HTR-8/SVneo (cell line): ENCODE results near the gene MAP4K4.

Source experiments
- DNase-seq: peaks from one replicate; pipeline ENCODE4 v3.0.0; 2011; ENCODE audit warnings: low spot score, mixed read lengths; ENCODE audit not compliant: insufficient read length
- FAIRE-seq: peaks from 2 replicates; lab custom pipeline; 2011; peaks lifted over from hg19 to GRCh38; lab: Jason Lieb, UNC

Gene MAP4K4

DNA sequence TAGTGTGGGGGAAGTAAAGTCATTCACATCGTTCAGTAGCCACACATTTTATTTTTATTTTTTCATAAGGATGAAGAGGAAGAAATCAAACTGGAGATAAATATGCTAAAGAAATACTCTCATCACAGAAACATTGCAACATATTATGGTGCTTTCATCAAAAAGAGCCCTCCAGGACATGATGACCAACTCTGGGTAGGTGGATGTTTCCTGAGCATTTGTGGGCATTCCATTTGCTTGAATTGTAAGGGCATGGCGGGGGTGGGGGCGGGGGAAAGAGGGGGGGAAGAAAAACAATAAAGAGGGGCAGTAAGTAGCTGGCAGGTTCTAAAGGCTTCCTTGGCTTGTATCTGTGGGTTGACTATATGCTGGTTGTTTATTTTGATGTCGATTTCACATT lies 126.4 kb downstream of the MAP4K4 start:
- no peak for FAIRE-seq

DNA sequence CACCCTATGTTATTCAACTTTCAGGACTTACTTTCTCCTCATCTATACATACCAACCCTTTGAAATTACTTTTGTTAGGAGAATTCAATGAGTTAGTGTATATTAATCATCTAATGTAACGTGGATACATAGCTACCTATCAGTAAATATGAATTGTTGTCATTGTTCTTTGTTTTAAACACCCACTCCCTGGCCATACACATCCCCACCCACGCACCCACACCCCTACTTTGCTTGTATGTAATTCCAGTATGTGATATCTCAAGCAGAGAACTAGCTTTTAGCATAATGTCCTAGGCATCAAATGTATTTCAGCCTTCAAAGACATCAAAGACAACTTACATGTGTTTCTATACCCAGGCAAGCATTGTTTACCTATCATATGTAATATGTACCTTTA lies 129.2 kb downstream of the MAP4K4 start:
- DNase-seq (no peak), FAIRE-seq (no peak)

More for the DNA sequence above, 126.4 kb downstream of the MAP4K4 start:
- peak; percentile 26 for DNase-seq

- DNase-seq (peak; percentile 71), FAIRE-seq (no peak)
Observed at GRCh38 chr2:101827246-101827645, 129.7 kb downstream of the MAP4K4 start.

DNA sequence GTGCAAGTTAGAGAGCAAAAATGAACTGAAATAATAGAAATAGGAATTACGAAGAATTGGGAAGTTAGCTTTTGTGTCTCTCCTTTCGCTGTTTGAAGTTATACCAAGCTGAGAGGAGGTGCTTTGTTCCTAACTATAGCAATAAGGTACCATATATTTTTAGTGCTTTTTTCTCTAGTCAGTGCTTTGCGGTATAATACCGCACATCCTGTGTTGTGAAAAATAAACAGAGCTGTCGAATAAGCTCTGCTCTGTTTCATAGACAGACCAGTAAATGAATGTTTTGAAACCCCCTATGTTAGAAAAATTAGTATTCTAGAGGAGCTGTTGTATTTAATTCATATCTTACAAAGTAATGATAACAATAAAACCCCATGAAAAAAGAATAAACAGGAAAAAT lies 130.8 kb downstream of the MAP4K4 start:
- FAIRE-seq = no peak
- DNase-seq = no peak

DNA sequence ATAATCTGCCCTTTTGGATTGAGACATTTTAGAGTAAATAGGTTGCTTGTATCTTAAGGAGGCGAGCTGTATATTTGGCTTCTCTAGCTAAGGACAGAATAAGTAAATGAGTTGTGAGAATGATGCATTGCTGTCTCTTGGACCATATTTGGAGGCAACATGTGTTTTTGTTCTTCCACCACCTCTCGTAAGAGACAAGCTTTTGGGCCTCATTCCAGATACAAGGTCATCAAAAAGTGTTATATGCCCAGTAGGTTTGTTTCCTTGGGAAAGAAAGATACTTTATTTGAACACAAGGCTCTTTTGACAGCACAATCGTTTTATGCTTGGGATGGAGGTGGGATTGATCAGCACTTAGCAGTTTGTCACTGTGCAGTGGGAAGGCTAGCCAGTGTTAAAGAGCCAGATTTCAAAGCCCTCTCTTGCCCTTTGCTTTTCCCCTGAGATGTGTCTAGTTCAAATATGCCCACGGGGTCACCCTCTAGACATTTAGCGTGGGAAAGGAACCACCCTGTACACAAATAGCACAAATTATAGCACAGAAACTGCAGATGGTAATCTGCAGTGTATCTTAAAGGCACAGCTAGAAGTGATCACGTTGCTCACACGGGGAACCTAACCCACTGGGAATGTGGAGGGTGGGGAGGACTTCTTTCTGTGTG lies 131.3 kb downstream of the MAP4K4 start:
- no peak for FAIRE-seq
- no peak for DNase-seq

DNA sequence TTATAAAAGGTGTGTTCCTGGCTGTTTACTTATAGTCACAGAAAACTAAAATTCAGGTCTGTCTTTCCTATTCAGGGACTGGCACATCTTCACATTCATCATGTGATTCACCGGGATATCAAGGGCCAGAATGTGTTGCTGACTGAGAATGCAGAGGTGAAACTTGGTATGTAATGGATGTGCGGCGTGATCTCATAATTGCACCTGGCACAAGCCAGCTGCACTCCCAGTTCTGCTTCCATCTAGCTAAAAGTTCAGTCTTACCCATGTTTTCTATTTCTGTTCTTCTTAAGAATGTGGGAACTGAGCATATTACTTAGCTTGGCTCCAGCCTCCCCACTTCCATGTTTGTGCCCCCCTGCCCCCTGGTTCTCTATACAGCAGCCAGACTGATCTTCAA lies 131.9 kb downstream of the MAP4K4 start:
- FAIRE-seq (no peak), DNase-seq (no peak)

DNA sequence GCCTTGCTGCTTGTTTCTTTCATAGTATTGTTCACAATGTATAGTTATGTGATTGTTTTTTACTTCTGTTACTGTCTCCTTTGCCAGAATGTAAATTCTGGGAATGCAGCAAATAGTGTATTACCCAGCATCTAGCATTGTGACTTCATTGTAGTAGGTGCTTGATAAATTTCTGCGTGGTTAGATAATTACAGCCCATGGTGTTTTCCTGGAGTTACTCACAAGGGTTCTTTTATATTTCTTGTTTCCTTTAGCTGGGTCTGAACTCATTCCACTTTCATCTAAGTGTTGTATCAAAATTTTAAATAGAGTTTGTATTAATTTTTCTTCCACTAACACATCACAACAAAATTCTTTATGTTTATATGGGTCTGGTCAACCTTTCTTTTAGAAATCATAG lies 132.6 kb downstream of the MAP4K4 start:
- DNase-seq (no peak), FAIRE-seq (no peak)

DNA sequence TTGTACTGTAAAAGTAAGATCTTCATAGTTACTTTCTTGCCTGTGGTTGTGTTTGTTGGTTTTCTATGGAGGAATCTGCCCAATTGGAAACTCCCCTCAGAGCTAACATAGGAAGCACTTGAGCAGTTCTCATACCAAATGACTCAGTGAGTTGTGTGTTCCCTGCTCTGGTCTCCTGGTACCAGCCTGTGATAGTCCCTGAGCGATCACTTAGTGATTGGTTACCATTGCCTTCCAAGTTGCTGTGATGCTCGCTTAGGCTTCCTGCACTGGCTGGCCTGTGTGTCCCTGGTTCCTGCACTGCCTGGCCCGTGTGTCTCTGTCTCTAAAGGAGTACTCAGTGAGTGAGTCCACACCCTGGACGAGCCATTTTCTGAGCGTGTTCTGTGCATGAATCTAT lies 133.0 kb downstream of the MAP4K4 start:
- no peak for DNase-seq

GRCh38 chr2:101831351-101831865 lies 133.9 kb downstream of the MAP4K4 start:
- DNase-seq (peak; percentile 41), FAIRE-seq (no peak)

More for the DNA sequence above, 133.0 kb downstream of the MAP4K4 start:
- FAIRE-seq = no peak

DNA sequence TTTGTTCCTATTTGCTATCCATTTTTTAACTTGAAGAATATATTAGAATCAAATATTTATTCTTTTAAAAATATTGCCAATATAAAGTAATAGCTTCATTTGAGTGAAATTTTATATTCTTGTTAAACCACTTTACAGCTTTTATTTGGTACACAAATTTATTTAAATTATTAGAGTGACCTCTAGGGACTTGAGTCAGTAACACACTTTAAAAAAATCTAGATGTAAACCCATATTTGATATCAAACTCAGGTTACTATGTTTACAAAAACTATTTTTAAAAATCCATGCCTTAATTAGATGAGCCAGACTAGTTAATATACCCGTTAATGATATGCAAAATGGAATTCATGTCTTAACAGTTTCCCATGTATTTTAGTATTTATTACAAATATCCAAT lies 134.6 kb downstream of the MAP4K4 start:
- FAIRE-seq = no peak
- no peak for DNase-seq

DNA sequence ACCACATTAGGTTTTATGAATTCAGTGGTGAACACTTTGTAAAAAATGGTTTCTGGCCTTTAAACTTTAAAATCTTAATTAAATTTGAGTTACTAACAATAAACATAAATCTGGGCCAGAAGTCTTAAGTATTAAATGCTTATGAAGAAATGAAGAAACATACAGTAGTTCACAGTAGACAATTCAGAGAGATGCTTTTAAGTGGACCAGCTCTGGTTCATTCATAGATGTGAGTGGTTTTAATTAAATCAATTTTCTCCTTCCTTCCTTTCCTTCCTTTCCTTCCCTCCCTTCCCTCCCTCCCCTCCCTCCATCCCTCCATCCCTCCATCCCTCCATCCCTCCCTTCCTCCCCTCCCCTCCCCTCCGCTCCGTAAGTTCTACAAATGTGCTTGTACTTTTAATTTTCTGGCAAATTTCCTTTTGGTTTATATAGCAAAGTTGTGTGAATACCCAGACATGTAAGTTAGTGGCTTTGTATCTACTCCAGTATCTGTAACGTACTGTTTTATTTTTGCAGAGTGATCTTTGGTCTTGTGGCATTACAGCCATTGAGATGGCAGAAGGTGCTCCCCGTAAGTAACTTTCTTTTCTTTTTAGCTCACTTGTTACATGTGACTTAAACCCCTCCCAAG lies 136.5 kb downstream of the MAP4K4 start:
- DNase-seq (no peak), FAIRE-seq (no peak)

GRCh38 chr2:101837354-101837753 lies 139.8 kb downstream of the MAP4K4 start:
- FAIRE-seq (no peak), DNase-seq (no peak)

DNA sequence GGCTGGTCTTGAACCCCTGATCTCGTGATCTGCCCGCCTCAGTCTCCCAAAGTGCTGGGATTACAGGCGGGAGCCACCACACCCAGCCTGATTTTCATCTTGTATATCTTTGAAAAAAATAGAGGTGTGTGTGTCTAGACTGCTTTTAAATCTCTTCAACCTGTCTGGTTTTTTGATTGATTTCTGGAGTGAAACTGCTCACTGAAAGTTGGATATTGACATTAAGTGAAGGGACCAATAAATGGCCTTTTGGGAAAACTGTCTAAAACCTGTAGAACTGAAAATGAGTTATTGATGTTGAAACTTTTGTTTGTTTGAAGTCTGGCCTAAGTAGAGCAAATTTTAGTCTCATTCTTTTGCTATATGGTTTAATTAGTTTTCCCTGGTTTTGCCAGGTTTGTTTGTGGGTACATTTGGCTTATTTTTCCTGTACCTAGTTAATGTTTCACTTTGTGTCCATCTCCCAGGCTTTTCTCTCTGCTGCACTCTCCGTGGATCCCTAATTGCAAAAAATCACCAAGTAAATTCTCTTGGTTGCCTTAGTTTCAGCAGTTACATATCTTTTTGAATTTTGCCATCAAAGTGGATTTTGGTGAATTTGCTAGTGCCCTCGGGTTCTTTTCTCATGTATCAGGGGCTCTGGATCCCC lies 144.3 kb downstream of the MAP4K4 start:
- no peak for FAIRE-seq
- no peak for DNase-seq

- FAIRE-seq (no peak), DNase-seq (no peak)
Observed at GRCh38 chr2:101842471-101842870, 145.0 kb downstream of the MAP4K4 start.

DNA sequence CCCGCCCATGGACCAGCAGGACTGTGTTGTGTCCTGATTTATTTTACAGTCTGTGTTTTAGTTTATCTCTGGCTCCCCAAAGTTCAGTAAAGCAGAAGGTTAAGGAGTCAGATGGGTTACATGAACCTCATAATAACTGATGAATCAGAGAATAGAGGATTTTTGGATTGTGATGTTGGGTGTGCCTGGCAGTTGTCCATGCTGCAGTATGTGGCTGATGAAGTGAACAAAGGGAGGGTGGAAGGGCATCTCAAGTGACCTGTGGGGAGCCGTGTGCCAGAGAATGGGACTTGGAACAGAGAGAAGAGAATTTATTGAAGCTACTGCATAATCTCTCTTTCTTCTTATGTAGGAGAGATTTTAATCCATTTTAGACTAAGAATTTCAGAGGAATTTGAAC lies 145.5 kb downstream of the MAP4K4 start:
- DNase-seq (no peak), FAIRE-seq (no peak)

DNA sequence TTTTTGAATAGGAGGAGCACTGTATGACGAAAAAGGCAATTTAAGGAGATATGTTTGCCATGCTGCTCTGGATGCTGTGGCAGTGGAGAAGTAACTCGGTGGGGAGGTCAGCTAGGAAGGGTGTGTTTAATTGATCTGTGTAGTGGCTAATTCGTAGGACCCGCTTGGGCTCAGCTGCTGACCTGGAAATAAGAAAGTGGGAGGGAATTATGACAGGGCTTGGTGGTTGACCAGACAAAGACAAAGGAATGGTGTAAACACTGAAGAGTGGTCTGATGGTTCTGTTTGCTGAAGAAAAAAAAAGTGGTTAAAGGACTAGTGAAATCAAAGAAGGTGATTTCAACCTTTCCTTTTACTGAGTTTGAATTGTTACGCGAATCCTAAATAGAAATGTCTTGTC lies 146.0 kb downstream of the MAP4K4 start:
- DNase-seq (no peak), FAIRE-seq (no peak)

- no peak for DNase-seq
- no peak for FAIRE-seq
Observed at GRCh38 chr2:101844055-101844635, 146.6 kb downstream of the MAP4K4 start.

DNA sequence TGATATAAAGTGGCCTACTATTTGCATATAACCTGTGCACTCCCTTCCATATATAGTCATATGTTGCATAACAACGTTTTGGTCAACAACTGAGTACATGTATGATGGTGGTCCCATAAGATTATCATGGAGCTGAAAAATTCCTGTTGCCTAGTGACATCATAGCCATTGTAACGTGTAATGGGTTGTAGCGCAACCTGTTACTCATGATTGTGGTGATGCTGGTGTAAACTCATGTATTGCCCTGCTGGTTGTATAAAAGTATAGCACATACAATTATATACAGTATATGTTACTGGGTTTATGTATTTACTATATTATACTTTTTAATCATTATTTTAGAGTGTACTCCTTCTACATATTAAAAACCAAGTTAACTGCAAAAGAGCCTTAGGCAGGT lies 149.5 kb downstream of the MAP4K4 start:
- FAIRE-seq = no peak
- DNase-seq = no peak

DNA sequence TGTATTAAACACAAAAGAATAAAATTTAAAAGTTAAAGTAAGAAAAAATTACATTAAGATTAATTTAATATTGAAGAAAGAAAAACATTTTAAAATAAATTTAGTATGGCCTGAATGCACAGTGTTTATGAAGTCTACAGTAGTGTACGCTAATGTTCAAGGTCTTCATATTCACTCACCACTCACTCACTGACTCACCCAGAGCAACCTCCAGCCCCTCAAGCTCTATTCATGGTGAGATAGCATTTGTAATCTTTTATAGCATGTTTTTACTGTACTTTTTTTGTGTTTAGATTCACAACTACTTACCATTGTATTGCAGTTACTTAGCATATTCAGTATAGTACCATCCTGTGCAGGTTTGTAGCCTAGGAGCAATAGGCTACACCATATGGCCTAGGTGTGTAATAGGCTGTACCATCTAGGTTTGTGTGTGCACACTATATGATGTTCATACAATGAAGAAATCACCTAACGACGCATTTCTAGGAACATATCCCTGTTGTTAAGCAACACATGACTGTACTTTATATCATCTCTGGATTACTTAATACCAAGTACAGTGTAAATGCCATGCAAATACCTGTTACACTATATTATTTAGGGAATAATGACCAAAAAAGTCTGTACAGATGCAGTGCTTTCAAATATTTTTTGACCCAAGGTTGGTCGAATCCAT lies 150.3 kb downstream of the MAP4K4 start:
- no peak for FAIRE-seq
- DNase-seq = no peak

GRCh38 chr2:101848769-101849410 lies 151.4 kb downstream of the MAP4K4 start:
- FAIRE-seq = no peak
- no peak for DNase-seq
